GM19240 (cell line): Measurements from ENCODE around the gene YPEL1.

ENCODE experiments used
- DNase-seq: peaks from one replicate; pipeline ENCODE4 v3.0.0; 2011; ENCODE audit warnings: low spot score; ENCODE audit not compliant: insufficient read length

Gene YPEL1

GRCh38 chr22:21657360-21658032 is 78.1 kb downstream of the YPEL1 start:
- peak; percentile 86 for DNase-seq

GRCh38 chr22:21657020-21657359 is 78.6 kb downstream of the YPEL1 start:
- DNase-seq, result no peak

GRCh38 chr22:21652547-21653545 is 82.7 kb downstream of the YPEL1 start:
- no peak for DNase-seq

- peak; percentile 87 for DNase-seq
Observed at GRCh38 chr22:21652010-21652546, 83.5 kb downstream of the YPEL1 start.

- no peak for DNase-seq
Observed at GRCh38 chr22:21651521-21652009, 84.0 kb downstream of the YPEL1 start.

DNA sequence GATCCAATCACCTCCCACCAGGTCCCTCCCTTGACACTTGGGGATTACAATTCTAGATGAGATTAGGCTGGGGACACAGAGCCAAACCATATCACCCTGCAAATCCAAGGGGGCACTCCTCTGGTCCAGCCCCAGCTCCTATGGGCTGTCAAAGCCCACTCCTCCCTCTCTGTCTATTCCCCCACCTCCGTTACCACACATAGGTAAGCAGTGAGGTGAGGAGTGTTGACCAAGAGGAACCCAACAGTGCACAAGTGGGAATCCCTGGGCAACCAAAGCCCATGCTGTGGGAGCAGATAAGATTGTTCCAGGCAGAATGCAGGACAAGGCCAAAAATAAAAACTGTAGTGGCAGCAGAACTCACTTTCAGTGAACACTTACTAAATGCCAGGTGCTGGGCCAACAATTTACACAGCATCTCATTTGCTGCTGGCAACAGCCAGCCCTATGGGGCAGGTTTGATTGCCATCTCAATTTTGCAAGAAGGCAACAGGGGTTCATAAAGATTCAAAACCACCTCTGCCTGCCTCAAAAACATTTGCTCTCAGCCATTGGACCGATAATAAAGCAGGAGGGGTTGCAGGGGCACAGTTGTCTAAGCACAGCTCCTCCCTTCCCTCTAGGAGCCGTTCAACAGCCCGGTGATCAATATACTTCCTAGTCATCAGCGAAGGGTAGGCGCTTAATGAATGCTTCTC is 84.6 kb downstream of the YPEL1 start:
- no peak for DNase-seq

GRCh38 chr22:21650280-21650679 is 85.3 kb downstream of the YPEL1 start:
- DNase-seq, result no peak
